Neutrophil (primary cell): ENCODE data around the gene TFAP2A.

Experiments used
- H3K27ac ChIP-seq: fragments of 200-600 bp; sonication (generic); 2 replicates; pipeline ENCODE4 v1.5.1; 2016; ENCODE audit warnings: mild to moderate bottlenecking, moderate library complexity
- H3K27me3 ChIP-seq: fragments of 200-600 bp; sonication (generic); 2 replicates; pipeline ENCODE4 v1.6.0; 2016; ENCODE audit warnings: mild to moderate bottlenecking
- H3K36me3 ChIP-seq: fragments of 200-600 bp; sonication (generic); 2 replicates; pipeline ENCODE4 v1.5.1; 2017
- H3K4me1 ChIP-seq, 2 experiments: fragments of 200-600 bp in 1 of 2; sonication (generic) in 1 of 2; 1 replicate in 1 of 2; 2 replicates in 1 of 2; pipeline versions ENCODE4 v1.5.1 to v1.6.1; 2013 to 2016; ENCODE audit warnings: low read depth in 1 of 2, low read length in 1 of 2, mild to moderate bottlenecking in 1 of 2, moderate library complexity in 1 of 2; ENCODE audit not compliant: control insufficient read depth in 1 of 2, insufficient read depth in 1 of 2
- H3K4me3 ChIP-seq, 2 experiments: fragments of 200-600 bp in 1 of 2; sonication (generic) in 1 of 2; 1 replicate in 1 of 2; 2 replicates in 1 of 2; pipeline ENCODE4 v1.5.1; 2013 to 2016; ENCODE audit warnings: low read depth in 1 of 2, low read length in 1 of 2, mild to moderate bottlenecking in 1 of 2, moderate library complexity in 1 of 2
- H3K9me3 ChIP-seq: fragments of 200-600 bp; sonication (generic); 2 replicates; pipeline ENCODE4 v1.5.1; 2016
- TF ChIP-seq, protein P1 (sequence below): fragments of 200-600 bp; sonication (generic); IDR thresholded peaks from 2 replicates; pipeline ENCODE4 v1.5.1; 2016; ENCODE audit warnings: antibody characterized with exemption

Gene TFAP2A

DNA sequence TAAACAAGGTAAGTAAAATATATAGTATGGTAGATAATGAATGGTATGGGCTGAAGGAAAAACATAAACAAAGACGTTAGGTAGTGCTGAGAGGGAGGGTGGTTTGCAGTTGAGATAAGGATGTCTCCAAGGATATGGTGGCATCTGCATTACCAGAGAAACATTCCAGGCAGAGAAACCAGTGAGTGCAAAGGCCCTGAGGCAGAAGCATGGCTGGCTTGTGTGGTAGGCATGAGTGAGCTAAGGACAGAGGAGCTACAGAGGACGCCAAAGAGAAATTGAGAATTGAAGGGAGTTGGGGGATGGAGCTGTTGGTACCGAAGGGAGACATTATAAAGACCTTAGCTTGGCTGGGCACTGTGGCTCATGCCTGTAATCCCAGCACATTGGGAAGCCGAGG is 18.4 kb upstream of the TFAP2A start:
- no peak overlapping the region for H3K4me3 ChIP-seq
- TF ChIP-seq, protein P1, sequence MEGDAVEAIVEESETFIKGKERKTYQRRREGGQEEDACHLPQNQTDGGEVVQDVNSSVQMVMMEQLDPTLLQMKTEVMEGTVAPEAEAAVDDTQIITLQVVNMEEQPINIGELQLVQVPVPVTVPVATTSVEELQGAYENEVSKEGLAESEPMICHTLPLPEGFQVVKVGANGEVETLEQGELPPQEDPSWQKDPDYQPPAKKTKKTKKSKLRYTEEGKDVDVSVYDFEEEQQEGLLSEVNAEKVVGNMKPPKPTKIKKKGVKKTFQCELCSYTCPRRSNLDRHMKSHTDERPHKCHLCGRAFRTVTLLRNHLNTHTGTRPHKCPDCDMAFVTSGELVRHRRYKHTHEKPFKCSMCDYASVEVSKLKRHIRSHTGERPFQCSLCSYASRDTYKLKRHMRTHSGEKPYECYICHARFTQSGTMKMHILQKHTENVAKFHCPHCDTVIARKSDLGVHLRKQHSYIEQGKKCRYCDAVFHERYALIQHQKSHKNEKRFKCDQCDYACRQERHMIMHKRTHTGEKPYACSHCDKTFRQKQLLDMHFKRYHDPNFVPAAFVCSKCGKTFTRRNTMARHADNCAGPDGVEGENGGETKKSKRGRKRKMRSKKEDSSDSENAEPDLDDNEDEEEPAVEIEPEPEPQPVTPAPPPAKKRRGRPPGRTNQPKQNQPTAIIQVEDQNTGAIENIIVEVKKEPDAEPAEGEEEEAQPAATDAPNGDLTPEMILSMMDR: no peak
- H3K27ac ChIP-seq: no peak overlapping the region
- no peaks in the 10 kb centered on the region for H3K36me3 ChIP-seq
- no peaks in the 10 kb centered on the region for H3K9me3 ChIP-seq
- H3K27me3 ChIP-seq: peaks cover 59% of the 10 kb centered on the region
- H3K4me1 ChIP-seq: no peaks in the 10 kb centered on the region

DNA sequence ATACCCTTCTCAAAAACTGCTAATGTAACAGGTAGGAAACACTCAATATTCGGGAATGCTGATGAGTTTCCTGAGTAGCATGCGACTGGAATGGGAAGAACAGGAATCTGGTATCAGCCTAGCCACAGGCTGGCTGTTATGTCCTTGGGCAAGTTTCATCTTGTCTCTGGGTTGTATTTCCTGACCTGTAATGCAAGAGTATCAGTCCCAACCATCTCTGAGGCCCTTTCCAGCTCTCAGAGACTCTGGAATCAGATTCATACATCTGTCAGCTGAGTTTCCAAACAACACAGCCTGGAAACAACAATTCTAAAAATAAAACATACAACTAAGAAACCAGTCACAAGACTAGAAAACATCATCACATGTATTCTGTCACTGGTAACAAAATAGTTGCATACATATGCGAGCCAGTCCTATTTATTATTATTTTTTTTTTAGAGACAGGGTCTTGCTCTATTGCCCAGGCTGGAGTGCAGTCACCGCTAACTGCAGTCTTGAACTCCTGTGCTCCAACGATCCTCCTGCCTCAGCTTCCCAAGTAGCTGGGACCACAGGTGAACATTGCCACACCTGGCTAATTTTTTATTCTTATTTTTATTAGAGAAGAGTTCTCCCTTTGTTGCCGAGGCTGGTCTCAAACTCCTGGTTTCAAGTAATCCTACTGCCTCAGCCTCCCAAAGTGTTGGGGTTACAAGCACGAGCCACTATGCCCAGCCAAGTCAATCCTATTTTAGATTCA is 16.7 kb upstream of the TFAP2A start:
- no peaks in the 10 kb centered on the region for H3K36me3 ChIP-seq
- no peak overlapping the region for H3K27ac ChIP-seq
- peaks cover 67% of the 10 kb centered on the region for H3K27me3 ChIP-seq
- no peaks in the 10 kb centered on the region for H3K4me1 ChIP-seq
- TF ChIP-seq, protein P1: no peak
- no peaks in the 10 kb centered on the region for H3K9me3 ChIP-seq
- no peak overlapping the region for H3K4me3 ChIP-seq

DNA sequence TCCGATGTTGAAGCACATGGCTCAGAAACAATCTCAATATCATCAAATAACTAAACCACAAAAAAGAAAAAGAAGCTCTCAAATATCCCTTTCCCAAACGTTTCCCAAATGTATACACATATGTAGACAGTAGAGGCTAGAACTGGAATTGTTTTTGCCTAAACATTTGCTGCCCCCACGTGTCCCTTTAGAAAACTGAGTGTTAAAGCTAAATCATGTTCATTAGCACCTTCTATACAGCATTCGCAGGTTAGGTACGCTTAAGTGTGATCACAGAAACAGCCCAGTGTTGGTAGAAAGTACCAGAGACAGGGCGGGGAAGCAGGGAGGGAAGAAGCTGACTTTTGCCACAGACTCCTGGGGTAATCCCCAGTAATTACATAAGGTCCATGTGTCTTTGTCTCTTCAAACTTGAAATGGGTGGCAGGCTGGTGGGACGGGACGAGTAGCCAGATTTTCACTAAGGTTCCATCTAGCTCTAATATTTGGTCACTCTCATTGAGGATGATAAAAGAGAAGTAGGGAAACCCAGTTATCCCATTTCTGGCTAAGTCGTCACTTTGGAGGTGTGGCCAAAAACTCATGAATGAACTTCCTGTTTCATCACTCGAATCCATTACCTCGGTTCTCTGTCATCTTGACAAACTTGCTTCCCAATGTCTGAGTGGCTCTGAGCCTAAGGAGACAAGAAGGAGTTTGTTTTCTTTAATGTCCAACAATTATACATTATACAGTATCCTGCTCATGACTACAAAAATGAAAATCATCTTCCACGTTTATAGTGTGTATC is 15.0 kb upstream of the TFAP2A start:
- H3K4me3 ChIP-seq: no peak overlapping the region
- H3K27me3 ChIP-seq: peaks cover 80% of the 10 kb centered on the region
- peaks cover 0 to 11% of the 10 kb centered on the region in 2 experiments for H3K4me1 ChIP-seq
- TF ChIP-seq, protein P1: no peak
- no peak overlapping the region for H3K27ac ChIP-seq
- no peaks in the 10 kb centered on the region for H3K9me3 ChIP-seq
- no peaks in the 10 kb centered on the region for H3K36me3 ChIP-seq

DNA sequence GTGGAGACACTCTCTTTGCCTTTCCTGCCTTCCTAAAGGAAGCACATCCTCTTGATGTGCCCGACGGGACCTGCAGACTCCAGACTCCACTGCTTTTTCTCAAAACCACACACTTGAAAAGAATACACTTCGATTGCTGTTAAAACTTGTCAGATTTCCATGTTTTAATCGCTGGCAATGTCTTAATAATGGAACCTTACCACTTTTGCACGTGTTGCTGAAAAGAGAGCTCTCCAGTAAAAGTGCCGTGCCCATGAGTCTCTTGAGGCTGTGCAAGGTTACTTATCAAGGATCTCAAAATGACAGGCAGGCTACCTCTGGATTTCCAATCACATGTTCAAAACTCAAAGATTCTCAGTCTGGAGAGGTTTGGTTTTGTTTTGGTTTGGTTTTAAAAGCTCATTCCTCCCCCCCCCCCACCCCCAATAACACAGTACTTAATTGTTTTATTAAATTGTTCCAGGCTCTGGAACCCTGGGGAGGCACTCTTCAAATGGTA is 12.0 kb upstream of the TFAP2A start:
- no peaks in the 10 kb centered on the region for H3K36me3 ChIP-seq
- TF ChIP-seq, protein P1: no peak
- H3K4me1 ChIP-seq: peaks cover 0 to 11% of the 10 kb centered on the region in 2 experiments
- no peak overlapping the region for H3K4me3 ChIP-seq
- H3K27ac ChIP-seq: no peak overlapping the region
- no peaks in the 10 kb centered on the region for H3K9me3 ChIP-seq
- peaks cover 99% of the 10 kb centered on the region for H3K27me3 ChIP-seq

DNA sequence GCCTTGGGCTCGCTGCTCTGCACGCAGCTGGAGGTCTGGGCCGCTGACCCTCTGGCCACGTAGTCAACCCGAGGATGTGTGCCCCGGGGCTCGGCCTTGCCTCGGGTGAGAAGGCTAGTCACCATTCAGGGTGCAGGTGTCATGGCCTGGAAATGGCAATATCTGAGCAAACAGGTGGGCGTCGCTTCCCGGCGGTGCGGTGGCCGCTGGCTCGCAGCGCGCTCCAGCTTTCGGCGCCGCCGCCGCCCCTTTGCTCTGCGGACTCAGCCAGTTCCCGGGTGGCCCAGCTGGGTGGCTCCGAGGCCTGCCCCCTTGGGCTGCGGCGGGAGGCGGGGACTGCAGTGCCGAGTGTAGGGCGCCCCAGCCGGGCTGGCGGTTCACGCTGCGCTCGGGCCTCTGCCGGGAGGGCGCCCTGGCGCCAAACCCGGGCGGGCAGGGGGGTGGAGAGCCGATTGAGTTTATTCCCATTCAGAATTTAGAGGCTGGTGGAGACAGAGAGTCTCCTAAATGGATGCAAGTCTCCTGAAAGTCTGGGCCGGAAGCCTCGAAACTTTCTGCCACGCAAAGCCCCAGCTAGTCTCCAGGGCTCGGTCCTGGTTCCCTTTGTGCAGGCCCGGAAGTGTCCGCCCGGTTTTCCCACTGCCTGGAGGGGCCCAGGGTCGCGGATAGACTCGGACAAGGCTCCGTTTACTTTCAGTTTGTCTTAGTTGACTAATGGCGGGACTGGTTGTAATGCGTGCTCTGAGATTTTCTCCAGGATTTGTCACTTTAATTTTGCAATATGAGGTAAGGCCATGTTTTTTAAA is 11.3 kb upstream of the TFAP2A start:
- H3K4me1 ChIP-seq: peaks cover 0 to 11% of the 10 kb centered on the region in 2 experiments
- H3K36me3 ChIP-seq: no peaks in the 10 kb centered on the region
- peaks cover 99% of the 10 kb centered on the region for H3K27me3 ChIP-seq
- TF ChIP-seq, protein P1: no peak
- no peaks in the 10 kb centered on the region for H3K9me3 ChIP-seq
- no peak overlapping the region for H3K27ac ChIP-seq
- no peak overlapping the region for H3K4me3 ChIP-seq
